SU-DHL-6 (cell line): ENCODE data around the gene LHX2.

Experiments used
- H2AFZ ChIP-seq: fragments of 200-600 bp; sonication (generic); 2 replicates; pipeline ENCODE4 v1.6.1; 2014; ENCODE audit warnings: low read depth, mild to moderate bottlenecking, moderate library complexity, mixed read lengths, antibody characterized with exemption, low read length; ENCODE audit not compliant: severe bottlenecking
- H3F3A ChIP-seq: fragments of 200-600 bp; shearing (Covaris generic); 2 replicates; pipeline ENCODE4 v1.6.0; 2016; ENCODE audit warnings: antibody characterized with exemption, mild to moderate bottlenecking; ENCODE audit not compliant: insufficient read depth
- H3K27ac ChIP-seq: fragments of 200-600 bp; sonication (generic); 2 replicates; pipeline ENCODE4 v1.5.1; 2016; ENCODE audit warnings: low read depth, mild to moderate bottlenecking, low read length, moderate library complexity, mixed read lengths
- H3K27me3 ChIP-seq: fragments of 200-600 bp; sonication (generic), shearing (Covaris generic); 2 replicates; pipeline ENCODE4 v1.6.0; 2014; ENCODE audit warnings: mild to moderate bottlenecking, low read length
- H3K36me3 ChIP-seq: fragments of 200-600 bp; sonication (generic); 2 replicates; pipeline ENCODE4 v1.6.1; 2014; ENCODE audit warnings: mild to moderate bottlenecking, low read length, mixed read lengths
- H3K4me2 ChIP-seq: fragments of 300-600, 200-600 bp; shearing (Covaris generic), sonication (generic); 2 replicates; pipeline ENCODE4 v1.6.0; 2014; ENCODE audit warnings: low read length, low read depth, mild to moderate bottlenecking; ENCODE audit not compliant: poor library complexity, severe bottlenecking
- H3K4me3 ChIP-seq: fragments of 200-600 bp; sonication (generic); 2 replicates; pipeline ENCODE4 v1.5.1; 2014; ENCODE audit warnings: antibody characterized with exemption, low read length, mild to moderate bottlenecking, mixed read lengths; ENCODE audit not compliant: insufficient read depth, poor library complexity, severe bottlenecking
- H3K79me2 ChIP-seq: fragments of 200-600 bp; sonication (generic); 2 replicates; pipeline ENCODE4 v1.6.1; 2014; ENCODE audit warnings: mild to moderate bottlenecking, low read length, moderate library complexity; ENCODE audit not compliant: insufficient read depth
- H3K9ac ChIP-seq: fragments of 200-600 bp; sonication (generic); 2 replicates; pipeline ENCODE4 v1.7.0; 2014; ENCODE audit warnings: mild to moderate bottlenecking, low read length
- H3K9me2 ChIP-seq: fragments of 200-600 bp; sonication (generic); replicated peaks from 2 replicates; pipeline ENCODE4 v1.6.1; 2014; ENCODE audit warnings: low read length; ENCODE audit not compliant: insufficient read depth
- H3K9me3 ChIP-seq: fragments of 200-600 bp; sonication (generic); 2 replicates; pipeline ENCODE4 v1.6.1; 2014; ENCODE audit warnings: low read length, mixed read lengths; ENCODE audit not compliant: insufficient read depth
- H4K20me1 ChIP-seq: fragments of 200-600 bp; sonication (generic); 2 replicates; pipeline ENCODE4 v1.6.1; 2014; ENCODE audit warnings: low read depth, mild to moderate bottlenecking, antibody characterized with exemption, low read length, moderate library complexity, mixed read lengths
- CTCF ChIP-seq: fragments of 200-600 bp; sonication (generic); IDR thresholded peaks from one replicate; pipeline ENCODE4 v1.5.1; 2017; ENCODE audit warnings: antibody characterized with exemption, mild to moderate bottlenecking, low read length, moderate library complexity; ENCODE audit not compliant: insufficient read depth, poor library complexity, severe bottlenecking
- EZH2phosphoT487 ChIP-seq: fragments of 200-600 bp; sonication (generic), shearing (Covaris generic); conservative IDR thresholded peaks from 2 replicates; pipeline ENCODE4 v1.6.1; 2018; ENCODE audit warnings: mild to moderate bottlenecking, antibody characterized with exemption, low read length, moderate library complexity, mixed read lengths

LHX2 gene

DNA sequence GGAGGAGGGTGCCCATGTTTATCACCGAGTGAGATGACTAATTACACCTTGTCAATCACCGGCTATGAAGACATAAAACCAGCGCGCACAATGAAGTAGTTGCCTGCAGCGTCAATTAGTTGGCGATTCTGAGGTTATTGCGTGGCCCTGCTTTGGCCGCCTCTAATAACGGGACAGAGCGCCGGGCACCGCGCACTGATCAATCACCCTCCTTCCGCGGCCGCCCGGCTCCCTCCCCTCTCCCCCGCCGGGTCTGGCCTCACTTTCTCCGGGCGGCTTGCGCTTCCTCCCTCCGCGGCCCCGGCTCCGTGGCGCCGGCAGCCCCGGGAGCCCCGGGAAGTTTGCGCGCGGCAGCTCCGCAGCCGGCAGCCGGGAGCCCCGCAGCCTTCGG, 3.3 kb upstream of the LHX2 start:
- Histone ChIP-seq H3K36me3 (no peaks in the 10 kb centered on the region), H3K9me3 (no peaks in the 10 kb centered on the region), H3K4me2 (no peak overlapping the region), H3K27ac (no peak overlapping the region), H3K9ac (no peak overlapping the region), H3K4me3 (no peak overlapping the region), H3K27me3 (no peaks in the 10 kb centered on the region), H4K20me1 (no peaks in the 10 kb centered on the region), H2AFZ (no peak overlapping the region), H3K9me2 (no peaks in the 10 kb centered on the region), H3F3A (no peaks in the 10 kb centered on the region), H3K79me2 (no peaks in the 10 kb centered on the region)
- TF ChIP-seq CTCF = no peak
- TF ChIP-seq EZH2phosphoT487 = no peak

DNA sequence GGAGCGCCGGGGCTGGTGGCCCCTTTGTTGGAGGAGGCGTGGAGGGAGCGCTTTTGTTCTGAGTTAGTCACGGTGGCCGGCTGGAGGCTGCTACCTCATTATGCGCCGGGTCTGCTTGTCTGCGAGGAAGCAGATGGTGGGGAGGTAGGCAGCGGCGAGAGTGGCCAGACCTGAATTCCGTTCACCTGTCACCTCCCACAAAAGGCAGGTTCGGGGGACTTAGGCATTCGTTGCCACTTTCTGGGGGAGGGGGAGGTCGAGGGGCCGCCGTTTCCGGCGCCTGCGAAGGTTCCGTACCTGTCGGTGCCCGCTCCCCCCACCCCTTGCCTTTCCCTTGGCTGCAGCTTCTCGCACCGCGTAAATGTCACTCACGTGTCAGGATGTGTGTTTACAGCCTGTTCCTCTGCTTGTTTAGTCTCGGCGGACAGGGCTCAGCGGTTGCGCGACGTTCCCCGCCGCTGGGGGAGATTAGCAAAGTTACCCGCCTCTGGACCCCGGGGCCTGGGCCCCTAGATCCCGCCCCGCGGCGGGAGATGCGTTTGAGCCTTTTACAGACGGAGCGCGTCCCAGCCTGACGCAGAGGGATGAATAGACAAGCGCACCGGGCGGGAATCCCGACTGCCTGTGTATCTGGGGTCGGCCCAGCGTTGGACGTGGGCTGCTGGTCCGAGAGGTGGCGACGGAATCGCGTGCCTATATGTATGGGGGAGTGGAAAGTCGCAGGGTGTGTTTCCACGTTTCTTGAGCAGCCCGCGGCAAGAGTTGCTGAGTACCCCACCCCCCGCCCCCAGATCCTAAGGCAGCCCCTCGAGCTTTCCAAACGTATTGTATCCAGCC, 2.7 kb upstream of the LHX2 start:
- Histone ChIP-seq H3K4me2 (no peak overlapping the region), H3K9me2 (no peaks in the 10 kb centered on the region), H2AFZ (no peak overlapping the region), H3K79me2 (no peaks in the 10 kb centered on the region), H3K27me3 (no peaks in the 10 kb centered on the region), H3K9me3 (no peaks in the 10 kb centered on the region), H3K27ac (no peak overlapping the region), H3K9ac (no peak overlapping the region), H3K36me3 (no peaks in the 10 kb centered on the region), H3K4me3 (no peak overlapping the region), H4K20me1 (no peaks in the 10 kb centered on the region), H3F3A (no peaks in the 10 kb centered on the region)
- TF ChIP-seq CTCF (no peak), EZH2phosphoT487 (no peak)

DNA sequence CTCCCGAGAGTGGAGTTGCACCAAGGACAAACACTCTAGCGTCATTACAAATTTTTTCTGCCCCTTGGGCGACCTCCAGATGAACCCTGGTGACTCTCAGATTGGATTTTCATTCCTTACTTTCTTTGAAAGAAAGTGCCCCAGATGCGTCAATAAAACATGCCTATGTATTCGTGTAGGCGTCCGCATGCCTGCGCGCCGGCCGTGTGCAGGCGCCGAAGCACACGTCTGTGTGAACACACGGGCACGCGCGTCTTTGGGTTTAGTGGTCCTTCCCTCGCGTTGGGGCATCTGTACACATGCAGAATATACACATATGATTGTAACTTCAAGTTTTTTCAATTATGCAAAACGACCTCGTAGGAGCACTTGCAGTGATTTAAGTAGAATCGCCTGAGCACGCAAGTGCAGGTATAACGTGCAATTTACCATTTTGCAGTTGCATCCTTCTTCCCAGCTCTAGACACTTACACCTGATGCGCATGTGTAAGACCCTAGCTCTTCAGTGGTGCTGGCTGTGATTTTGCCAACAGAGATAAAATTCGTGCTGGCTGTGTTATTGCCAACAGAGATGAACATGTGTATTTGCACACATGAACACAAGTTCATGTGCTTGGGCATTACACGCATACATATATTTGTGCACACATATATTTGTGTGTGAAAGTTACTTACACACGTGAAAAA, 1.9 kb upstream of the LHX2 start:
- Histone ChIP-seq H3K4me3 (no peak overlapping the region), H3F3A (no peaks in the 10 kb centered on the region), H3K27ac (no peak overlapping the region), H3K9ac (no peak overlapping the region), H3K4me2 (no peak overlapping the region), H4K20me1 (no peaks in the 10 kb centered on the region), H3K9me2 (no peaks in the 10 kb centered on the region), H3K27me3 (no peaks in the 10 kb centered on the region), H3K9me3 (no peaks in the 10 kb centered on the region), H3K79me2 (no peaks in the 10 kb centered on the region), H3K36me3 (no peaks in the 10 kb centered on the region), H2AFZ (no peak overlapping the region)
- TF ChIP-seq EZH2phosphoT487 (no peak), CTCF (no peak)
